Endothelial cell of umbilical vein (primary cell): ENCODE data around the gene GPR155. TPM values are rescaled to one million over a fixed set of nuclear protein-coding genes. Genes with fewer than 3 reads are reported as not detected.

Experiments
- BruUV-seq: library from RNA; stranded (reverse); fragments of 400-500 nt; replicated peaks from 2 replicates; lab custom pipeline; 2021; lab: Mats Ljungman, UMichigan
- CTCF ChIA-PET: fragments of 300-600, 350-600 bp; sonication (Branson Sonifier 250); formaldehyde crosslinking; loops from one replicate; lab custom pipeline; 2021; ENCODE audit warnings: antibody characterized with exemption, inconsistent platforms; lab: Charles Lee
- POLR2A ChIA-PET: fragments of 300-600, 350-600 bp; sonication (Branson Sonifier 250); formaldehyde crosslinking; loops from one replicate; lab custom pipeline; 2021; ENCODE audit warnings: antibody characterized with exemption, inconsistent platforms; lab: Charles Lee
- DNase-seq: peaks from one replicate; pipeline ENCODE4 v3.0.0-alpha.2; 2011; ENCODE audit warnings: low read depth, low spot score
- FAIRE-seq: peaks from 2 replicates; lab custom pipeline; 2011; peaks lifted over from hg19 to GRCh38; lab: Jason Lieb, UNC
- H2AFZ ChIP-seq: 2 replicates; pipeline ENCODE4 v1.6.0; 2012; ENCODE audit warnings: low read depth, low read length, control low read depth, inconsistent platforms
- H3K27ac ChIP-seq: 2 replicates; pipeline ENCODE4 v1.5.1; 2011; ENCODE audit warnings: low read depth, mild to moderate bottlenecking, control low read depth, low read length, moderate library complexity; ENCODE audit not compliant: insufficient read depth
- H3K27me3 ChIP-seq, 2 experiments: 2 replicates each; pipeline versions ENCODE4 v1.6.0 to v1.6.1; 2011; ENCODE audit warnings: low read length in 2 of 2, mixed read lengths in 1 of 2; ENCODE audit not compliant: control insufficient read depth in 2 of 2, insufficient read depth in 2 of 2
- H3K36me3 ChIP-seq, 2 experiments: 2 replicates in 1 of 2; 3 replicates in 1 of 2; pipeline ENCODE4 v1.5.1; 2011; ENCODE audit warnings: low read length in 2 of 2, mild to moderate bottlenecking in 1 of 2, moderate library complexity in 1 of 2; ENCODE audit not compliant: control insufficient read depth in 2 of 2, insufficient read depth in 2 of 2; ENCODE audit errors: extremely low read depth in 1 of 2
- H3K4me1 ChIP-seq: 3 replicates; pipeline ENCODE4 v1.5.1; 2011; ENCODE audit warnings: mild to moderate bottlenecking, low read length; ENCODE audit not compliant: control insufficient read depth, insufficient read depth; ENCODE audit errors: extremely low read depth
- H3K4me2 ChIP-seq: 2 replicates; pipeline ENCODE4 v1.6.1; 2011; ENCODE audit warnings: low read length, control low read depth, mixed read lengths; ENCODE audit not compliant: insufficient read depth
- H3K4me3 ChIP-seq, 3 experiments: fragments of 200-600 bp in 1 of 3; sonication (generic), shearing (Covaris generic) in 1 of 3; replicated peaks in 1 of 3; 2 replicates each; pipeline ENCODE4 v1.5.1; 2011 to 2016; ENCODE audit warnings: control low read depth in 3 of 3, low read length in 3 of 3, mild to moderate bottlenecking in 2 of 3, inconsistent platforms in 1 of 3, low read depth in 1 of 3, moderate library complexity in 1 of 3; ENCODE audit not compliant: insufficient read depth in 1 of 3
- H3K79me2 ChIP-seq: 2 replicates; pipeline ENCODE4 v1.6.0; 2012; ENCODE audit warnings: low read length, inconsistent platforms; ENCODE audit not compliant: control insufficient read depth, insufficient read depth
- H3K9ac ChIP-seq: replicated peaks from 2 replicates; pipeline ENCODE3; 2011; ENCODE audit warnings: low read length, control low read depth; ENCODE audit not compliant: insufficient read depth; ENCODE audit errors: extremely low read depth
- H3K9me1 ChIP-seq: replicated peaks from 3 replicates; pipeline ENCODE4 v1.6.0; 2011; ENCODE audit warnings: mild to moderate bottlenecking, low read length; ENCODE audit not compliant: control insufficient read depth, insufficient read depth; ENCODE audit errors: extremely low read depth
- H3K9me3 ChIP-seq: replicated peaks from 2 replicates; pipeline ENCODE4 v1.5.1; 2012; ENCODE audit warnings: low read length, inconsistent platforms; ENCODE audit not compliant: control insufficient read depth, insufficient read depth
- H4K20me1 ChIP-seq: replicated peaks from 2 replicates; pipeline ENCODE3; 2011; ENCODE audit warnings: mild to moderate bottlenecking, low read length; ENCODE audit not compliant: control insufficient read depth, insufficient read depth; ENCODE audit errors: extremely low read depth
- EZH2 ChIP-seq: IDR thresholded peaks from 2 replicates; pipeline ENCODE4 v1.6.1; 2012; ENCODE audit warnings: borderline replicate concordance, low read depth, mild to moderate bottlenecking, moderate library complexity, low read length, inconsistent platforms; ENCODE audit not compliant: severe bottlenecking
- FOS ChIP-seq: IDR thresholded peaks from 2 replicates; pipeline ENCODE4 v1.6.1; 2011; ENCODE audit warnings: mild to moderate bottlenecking, low read length, moderate library complexity, borderline replicate concordance; ENCODE audit not compliant: insufficient read depth
- GATA2 ChIP-seq: IDR thresholded peaks from 2 replicates; pipeline ENCODE4 v1.7.0; 2011; ENCODE audit warnings: low read depth, mild to moderate bottlenecking, moderate library complexity, mixed read lengths, low read length; ENCODE audit not compliant: insufficient read length, insufficient read depth
- JUN ChIP-seq: IDR thresholded peaks from 2 replicates; pipeline ENCODE4 v1.6.1; 2011; ENCODE audit warnings: borderline replicate concordance, low read depth; ENCODE audit not compliant: insufficient read length, insufficient read depth
- MYC ChIP-seq: IDR thresholded peaks from one replicate; pipeline ENCODE4 v1.6.1; 2011; ENCODE audit warnings: mild to moderate bottlenecking, low read depth, low read length
- POLR2A ChIP-seq: IDR thresholded peaks from 2 replicates; pipeline ENCODE4 v1.6.1; 2012; ENCODE audit warnings: low read depth, mild to moderate bottlenecking, control low read depth, low read length
- POLR2AphosphoS5 ChIP-seq: IDR thresholded peaks from 2 replicates; pipeline ENCODE4 v1.6.1; 2012; ENCODE audit warnings: low read depth, mild to moderate bottlenecking, control low read depth, low read length, moderate library complexity; ENCODE audit not compliant: insufficient read depth
- dilution Hi-C: fragments of 300-500 bp; cut with MboI; formaldehyde crosslinking; loops from one replicate; pipeline ENCODE4 v1.15.0; 2019; ENCODE audit warnings: low sequenced_read_pairs; ENCODE audit not compliant: extremely low pct_ligation_motif_present
- intact Hi-C: fragments of 100-400 bp; cut with micrococcal nuclease; formaldehyde crosslinking; loops from one replicate; pipeline ENCODE4 v1.10.0; 2022
- polyA plus RNA-seq, 4 experiments: library from polyadenylated mRNA; depleted of rRNA in 3 of 4; stranded (reverse) in 3 of 4; unstranded in 1 of 4; fragments of >200 nt; gene quantifications; 2 replicates each; pipeline versions ENCODE4 v1.2.1 to v1.2.3, GENCODE V29; 2011 to 2012; ENCODE audit warnings: missing spikeins in 1 of 4
- total RNA-seq: library from RNA; stranded (reverse); gene quantifications from 2 replicates; pipeline ENCODE4 v1.2.3, GENCODE V29; 2021
- TF ChIP-seq, protein P1 (sequence below): IDR thresholded peaks from 2 replicates; pipeline ENCODE4 v1.6.1; 2011; ENCODE audit not compliant: insufficient read depth, insufficient read length
- TF ChIP-seq, protein P2 (sequence below), 2 donors: IDR thresholded peaks; 1 replicate in 1 of 2; 2 replicates in 1 of 2; pipeline ENCODE4 v1.5.1; 2011; ENCODE audit warnings: low read length in 2 of 2, mild to moderate bottlenecking in 2 of 2, moderate library complexity in 2 of 2, control low read depth in 1 of 2, inconsistent platforms in 1 of 2, low read depth in 1 of 2; ENCODE audit not compliant: insufficient read depth in 1 of 2; ENCODE audit errors: extremely low read depth in 1 of 2

The GPR155 gene
- total and polyA plus RNA-seq, 2 donors (not counting 3 experiments of a cell fraction or from before 2014, with no cell fraction given): 0.62 to 1.7 TPM

DNA sequence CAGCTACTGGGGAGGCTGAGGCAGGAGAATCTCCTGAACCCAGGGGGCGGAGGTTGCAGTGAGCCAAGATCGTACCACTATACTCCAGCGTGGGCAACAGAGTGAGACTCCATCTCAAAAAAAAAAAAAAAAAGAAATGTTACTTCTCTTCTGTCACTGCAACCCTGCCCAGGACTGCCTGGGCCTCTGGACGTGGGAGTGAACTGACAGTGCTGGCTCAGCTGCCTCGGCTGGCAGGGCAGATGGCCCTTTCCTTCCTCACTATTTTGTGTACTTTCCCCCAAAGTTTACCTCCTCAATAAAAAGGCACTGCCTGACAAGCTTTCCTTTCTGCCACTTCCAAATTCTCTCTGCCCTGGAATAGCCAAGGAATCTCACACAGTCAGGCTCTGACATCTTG is 12.5 kb upstream of the GPR155 start:
- no peaks in the 10 kb centered on the region for H3K4me1 ChIP-seq
- BruUV-seq: no TSS peak
- TF ChIP-seq, protein P1, sequence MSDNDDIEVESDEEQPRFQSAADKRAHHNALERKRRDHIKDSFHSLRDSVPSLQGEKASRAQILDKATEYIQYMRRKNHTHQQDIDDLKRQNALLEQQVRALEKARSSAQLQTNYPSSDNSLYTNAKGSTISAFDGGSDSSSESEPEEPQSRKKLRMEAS: no peak
- TF ChIP-seq MYC (no peak), GATA2 (no peak), JUN (no peak), EZH2 (no peak), FOS (no peak), POLR2A (no peak), POLR2AphosphoS5 (no peak)
- TF ChIP-seq, protein P2, sequence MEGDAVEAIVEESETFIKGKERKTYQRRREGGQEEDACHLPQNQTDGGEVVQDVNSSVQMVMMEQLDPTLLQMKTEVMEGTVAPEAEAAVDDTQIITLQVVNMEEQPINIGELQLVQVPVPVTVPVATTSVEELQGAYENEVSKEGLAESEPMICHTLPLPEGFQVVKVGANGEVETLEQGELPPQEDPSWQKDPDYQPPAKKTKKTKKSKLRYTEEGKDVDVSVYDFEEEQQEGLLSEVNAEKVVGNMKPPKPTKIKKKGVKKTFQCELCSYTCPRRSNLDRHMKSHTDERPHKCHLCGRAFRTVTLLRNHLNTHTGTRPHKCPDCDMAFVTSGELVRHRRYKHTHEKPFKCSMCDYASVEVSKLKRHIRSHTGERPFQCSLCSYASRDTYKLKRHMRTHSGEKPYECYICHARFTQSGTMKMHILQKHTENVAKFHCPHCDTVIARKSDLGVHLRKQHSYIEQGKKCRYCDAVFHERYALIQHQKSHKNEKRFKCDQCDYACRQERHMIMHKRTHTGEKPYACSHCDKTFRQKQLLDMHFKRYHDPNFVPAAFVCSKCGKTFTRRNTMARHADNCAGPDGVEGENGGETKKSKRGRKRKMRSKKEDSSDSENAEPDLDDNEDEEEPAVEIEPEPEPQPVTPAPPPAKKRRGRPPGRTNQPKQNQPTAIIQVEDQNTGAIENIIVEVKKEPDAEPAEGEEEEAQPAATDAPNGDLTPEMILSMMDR (IDR thresholded peaks at IDR 0.05; ENCODE audit: extremely low read depth in 1 of 2, insufficient read depth in 1 of 2, low read depth in 1 of 2, low read length in 2 of 2): no peak
- dilution Hi-C loops: no loop called here
- no peaks in the 10 kb centered on the region for H3K9me3 ChIP-seq
- no peaks in the 10 kb centered on the region for H4K20me1 ChIP-seq
- no peak overlapping the region for H3K4me3 ChIP-seq
- no peak overlapping the region for H3K4me2 ChIP-seq
- H3K9me1 ChIP-seq: no peaks in the 10 kb centered on the region
- ChIA-PET POLR2A (no interaction called here), CTCF (no interaction called here)
- H3K79me2 ChIP-seq: no peaks in the 10 kb centered on the region
- H3K36me3 ChIP-seq: no peaks in the 10 kb centered on the region
- FAIRE-seq (no peak), DNase-seq (no peak)
- peaks cover 4 to 5% of the 10 kb centered on the region in 2 experiments for H3K27me3 ChIP-seq
- no peak overlapping the region for H2AFZ ChIP-seq
- intact Hi-C loops: no loop called here
- no peak overlapping the region for H3K27ac ChIP-seq
- no peak overlapping the region for H3K9ac ChIP-seq
